AG09319 (cell line): ENCODE measurements around the gene LAMB1.

Experiments
- DNase-seq: peaks from one replicate; pipeline ENCODE4 v3.0.0-alpha.2; 2010; ENCODE audit warnings: low read depth; ENCODE audit errors: extremely low read depth
- TF ChIP-seq, protein P1 (sequence below): IDR thresholded peaks from 2 replicates; pipeline ENCODE4 v1.5.1; 2011; ENCODE audit warnings: low read depth, mild to moderate bottlenecking, inconsistent platforms, low read length, moderate library complexity

LAMB1 gene

DNA sequence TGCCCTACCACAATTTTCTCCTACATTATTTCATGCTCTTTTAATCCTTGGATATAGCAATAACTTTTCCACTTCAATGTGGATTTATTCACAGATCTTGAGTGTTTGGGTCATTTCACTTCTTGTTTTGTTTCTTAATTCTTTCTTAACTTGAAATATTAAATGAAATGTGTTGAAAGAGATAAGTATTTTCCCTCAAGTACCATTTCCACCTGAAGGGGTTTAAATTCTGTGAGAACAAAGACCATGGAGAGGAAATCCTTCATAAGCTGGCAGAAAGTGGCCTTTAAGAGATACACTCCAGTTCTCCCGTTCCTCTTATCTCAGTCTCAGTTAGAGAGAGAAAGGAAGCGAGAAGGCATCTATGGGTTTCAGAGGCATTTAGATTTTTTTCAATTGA, 126.0 kb downstream of the LAMB1 start:
- no peak for DNase-seq
- TF ChIP-seq, protein P1, sequence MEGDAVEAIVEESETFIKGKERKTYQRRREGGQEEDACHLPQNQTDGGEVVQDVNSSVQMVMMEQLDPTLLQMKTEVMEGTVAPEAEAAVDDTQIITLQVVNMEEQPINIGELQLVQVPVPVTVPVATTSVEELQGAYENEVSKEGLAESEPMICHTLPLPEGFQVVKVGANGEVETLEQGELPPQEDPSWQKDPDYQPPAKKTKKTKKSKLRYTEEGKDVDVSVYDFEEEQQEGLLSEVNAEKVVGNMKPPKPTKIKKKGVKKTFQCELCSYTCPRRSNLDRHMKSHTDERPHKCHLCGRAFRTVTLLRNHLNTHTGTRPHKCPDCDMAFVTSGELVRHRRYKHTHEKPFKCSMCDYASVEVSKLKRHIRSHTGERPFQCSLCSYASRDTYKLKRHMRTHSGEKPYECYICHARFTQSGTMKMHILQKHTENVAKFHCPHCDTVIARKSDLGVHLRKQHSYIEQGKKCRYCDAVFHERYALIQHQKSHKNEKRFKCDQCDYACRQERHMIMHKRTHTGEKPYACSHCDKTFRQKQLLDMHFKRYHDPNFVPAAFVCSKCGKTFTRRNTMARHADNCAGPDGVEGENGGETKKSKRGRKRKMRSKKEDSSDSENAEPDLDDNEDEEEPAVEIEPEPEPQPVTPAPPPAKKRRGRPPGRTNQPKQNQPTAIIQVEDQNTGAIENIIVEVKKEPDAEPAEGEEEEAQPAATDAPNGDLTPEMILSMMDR = no peak

DNA sequence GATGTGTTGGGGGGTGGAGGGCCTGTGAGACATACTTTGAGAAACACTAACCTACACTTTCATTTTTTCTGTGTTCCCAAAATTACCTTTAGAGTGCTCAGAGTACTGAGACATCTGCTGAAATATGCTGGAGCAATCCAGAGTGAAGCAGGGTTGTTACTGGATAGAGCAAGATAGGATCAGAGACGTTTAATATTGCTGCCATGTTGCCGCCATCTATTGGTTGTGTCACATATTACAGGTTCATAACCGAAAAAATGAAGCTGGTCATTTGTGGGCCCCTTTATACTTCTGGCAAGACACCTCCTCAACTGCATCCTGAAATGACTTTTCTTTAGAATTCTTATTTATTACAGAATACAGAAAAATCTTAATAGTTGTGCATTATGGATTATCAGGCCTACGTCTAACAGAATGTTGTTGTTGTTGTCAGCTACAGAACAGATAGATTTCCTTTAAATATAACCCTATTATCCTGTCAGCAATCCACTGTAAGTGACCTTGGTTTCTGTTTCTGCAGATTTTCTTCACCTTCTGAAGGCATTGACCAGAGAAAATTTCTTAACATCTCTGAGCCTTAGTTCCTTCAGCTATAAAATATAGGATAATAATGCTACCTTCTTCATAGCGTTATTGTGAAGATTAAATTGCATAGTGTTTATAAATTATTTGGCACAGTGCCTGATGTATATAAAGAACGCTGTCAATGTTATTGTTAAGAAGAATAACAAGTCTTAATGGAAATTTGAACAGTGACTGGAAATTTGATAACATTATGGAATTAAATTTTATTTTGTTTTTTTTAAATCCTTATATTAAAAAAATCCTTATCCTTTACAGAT, 128.1 kb downstream of the LAMB1 start:
- TF ChIP-seq, protein P1 = peak; percentile 72
- peak; percentile 18 for DNase-seq

DNA sequence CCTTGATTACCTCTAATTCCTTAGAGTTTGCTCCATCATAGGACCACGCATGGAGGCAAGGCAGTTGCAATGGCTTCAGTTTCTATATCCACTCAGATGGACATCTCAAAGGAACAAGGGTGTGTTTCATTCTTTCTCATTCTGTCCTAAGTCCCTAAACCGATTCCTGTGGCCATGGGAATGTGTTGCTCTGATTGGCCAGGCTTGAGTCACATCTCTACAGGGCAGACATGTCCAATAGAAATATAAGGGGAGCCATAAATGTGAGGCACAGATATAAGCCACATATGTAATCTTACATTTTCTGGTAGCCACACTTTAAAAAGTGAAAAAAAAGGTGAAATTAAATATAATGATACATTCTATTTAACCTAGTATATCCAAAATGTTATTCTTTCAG, 128.8 kb downstream of the LAMB1 start:
- TF ChIP-seq, protein P1 = no peak
- no peak for DNase-seq
